Bronchial epithelial cell (primary cell): ENCODE results near the gene ZP4. TPM values are rescaled to one million over a fixed set of nuclear protein-coding genes. Genes with fewer than 3 reads are reported as not detected.

Experiments
- DNase-seq: peaks from one replicate; pipeline ENCODE4 v3.0.0-alpha.2; 2010; ENCODE audit warnings: low read depth
- FAIRE-seq: peaks from 2 replicates; lab custom pipeline; 2011; peaks lifted over from hg19 to GRCh38; lab: Jason Lieb, UNC
- H3K27me3 ChIP-seq: 2 replicates; pipeline ENCODE4 v1.5.1; 2011; ENCODE audit warnings: low read length; ENCODE audit not compliant: control insufficient read depth, insufficient read depth
- H3K36me3 ChIP-seq: 2 replicates; pipeline ENCODE4 v1.5.1; 2011; ENCODE audit warnings: low read length; ENCODE audit not compliant: control insufficient read depth, insufficient read depth
- H3K4me3 ChIP-seq: 2 replicates; pipeline ENCODE4 v1.5.1; 2011; ENCODE audit warnings: mild to moderate bottlenecking, low read depth, low read length, control low read depth
- total RNA-seq: library from RNA; depleted of rRNA; stranded (reverse); fragments of >200 nt; gene quantifications from 2 replicates; pipeline ENCODE4 v1.2.1, GENCODE V29; 2014
- TF ChIP-seq, protein P1 (sequence below): IDR thresholded peaks from 2 replicates; pipeline ENCODE4 v1.5.1; 2011; ENCODE audit warnings: mild to moderate bottlenecking, moderate library complexity, low read length, control low read depth, inconsistent platforms; ENCODE audit not compliant: insufficient read depth, severe bottlenecking

ZP4 gene
- total RNA-seq, 1 donor from 2014 or later: not detected

GRCh38 chr1:237902960-237903743 lies 12.4 kb upstream of the ZP4 start:
- no peaks in the 10 kb centered on the region for H3K36me3 ChIP-seq

DNA sequence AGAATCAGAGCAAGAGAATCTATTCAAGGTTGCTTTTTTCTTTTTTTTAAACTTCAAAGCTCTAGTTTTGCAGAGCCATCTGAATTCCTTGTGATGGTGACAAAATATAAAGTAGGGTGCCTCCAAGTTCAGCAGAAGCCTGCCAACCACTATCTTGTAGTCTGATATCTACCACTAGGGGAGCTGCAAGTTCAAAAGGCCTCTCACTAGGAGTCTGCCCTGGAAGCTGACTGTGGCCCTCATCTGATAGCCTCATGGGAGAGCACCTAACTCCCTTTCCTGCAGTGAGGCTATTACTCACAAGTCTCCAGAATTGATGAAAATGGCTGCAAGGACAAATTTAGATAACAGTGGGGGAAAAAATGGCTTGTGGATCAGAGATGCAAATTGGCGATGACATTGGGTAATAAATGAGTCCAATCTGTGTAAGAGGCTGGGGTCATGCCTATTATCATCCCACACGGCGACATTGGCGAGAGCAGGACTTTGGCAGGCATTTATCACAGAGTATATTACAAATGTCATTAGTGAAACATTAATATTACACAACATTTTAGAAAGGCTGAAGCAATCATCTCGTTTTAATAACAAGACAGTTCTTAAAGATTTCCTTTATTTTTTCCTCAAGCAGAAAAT lies 10.7 kb upstream of the ZP4 start:
- Histone ChIP-seq H3K36me3 (no peaks in the 10 kb centered on the region), H3K27me3 (peaks cover 1% of the 10 kb centered on the region), H3K4me3 (no peak overlapping the region)
- TF ChIP-seq, protein P1, sequence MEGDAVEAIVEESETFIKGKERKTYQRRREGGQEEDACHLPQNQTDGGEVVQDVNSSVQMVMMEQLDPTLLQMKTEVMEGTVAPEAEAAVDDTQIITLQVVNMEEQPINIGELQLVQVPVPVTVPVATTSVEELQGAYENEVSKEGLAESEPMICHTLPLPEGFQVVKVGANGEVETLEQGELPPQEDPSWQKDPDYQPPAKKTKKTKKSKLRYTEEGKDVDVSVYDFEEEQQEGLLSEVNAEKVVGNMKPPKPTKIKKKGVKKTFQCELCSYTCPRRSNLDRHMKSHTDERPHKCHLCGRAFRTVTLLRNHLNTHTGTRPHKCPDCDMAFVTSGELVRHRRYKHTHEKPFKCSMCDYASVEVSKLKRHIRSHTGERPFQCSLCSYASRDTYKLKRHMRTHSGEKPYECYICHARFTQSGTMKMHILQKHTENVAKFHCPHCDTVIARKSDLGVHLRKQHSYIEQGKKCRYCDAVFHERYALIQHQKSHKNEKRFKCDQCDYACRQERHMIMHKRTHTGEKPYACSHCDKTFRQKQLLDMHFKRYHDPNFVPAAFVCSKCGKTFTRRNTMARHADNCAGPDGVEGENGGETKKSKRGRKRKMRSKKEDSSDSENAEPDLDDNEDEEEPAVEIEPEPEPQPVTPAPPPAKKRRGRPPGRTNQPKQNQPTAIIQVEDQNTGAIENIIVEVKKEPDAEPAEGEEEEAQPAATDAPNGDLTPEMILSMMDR: peak; percentile 76
- FAIRE-seq: no peak
- peak; percentile 63 for DNase-seq

More at GRCh38 chr1:237902960-237903743, 12.4 kb upstream of the ZP4 start:
- no peak for FAIRE-seq
- Histone ChIP-seq H3K4me3 (no peak overlapping the region), H3K27me3 (no peaks in the 10 kb centered on the region)
- TF ChIP-seq, protein P1: no peak
- no peak for DNase-seq

DNA sequence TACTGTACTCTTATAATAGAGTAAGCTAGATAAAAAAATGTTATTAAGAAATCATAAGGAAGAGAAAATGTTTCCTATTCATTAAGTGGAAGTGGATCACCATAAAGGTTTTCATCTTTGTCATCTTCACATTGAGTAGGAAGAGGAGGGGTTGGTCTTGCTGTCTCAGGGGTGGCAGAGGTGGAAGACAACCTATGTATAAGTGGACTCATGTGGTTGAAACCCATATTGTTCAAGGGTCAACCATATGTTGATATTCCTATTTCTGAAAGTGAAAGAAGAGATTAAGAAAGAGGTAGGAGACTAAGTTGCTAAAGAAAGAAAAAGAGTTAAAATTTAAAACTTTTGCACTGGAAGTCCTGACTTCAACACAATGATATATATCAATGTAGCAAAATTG lies 4.9 kb upstream of the ZP4 start:
- H3K4me3 ChIP-seq: no peak overlapping the region
- peaks cover 1% of the 10 kb centered on the region for H3K27me3 ChIP-seq
- TF ChIP-seq, protein P1: no peak
- FAIRE-seq (no peak), DNase-seq (no peak)
- H3K36me3 ChIP-seq: no peaks in the 10 kb centered on the region

DNA sequence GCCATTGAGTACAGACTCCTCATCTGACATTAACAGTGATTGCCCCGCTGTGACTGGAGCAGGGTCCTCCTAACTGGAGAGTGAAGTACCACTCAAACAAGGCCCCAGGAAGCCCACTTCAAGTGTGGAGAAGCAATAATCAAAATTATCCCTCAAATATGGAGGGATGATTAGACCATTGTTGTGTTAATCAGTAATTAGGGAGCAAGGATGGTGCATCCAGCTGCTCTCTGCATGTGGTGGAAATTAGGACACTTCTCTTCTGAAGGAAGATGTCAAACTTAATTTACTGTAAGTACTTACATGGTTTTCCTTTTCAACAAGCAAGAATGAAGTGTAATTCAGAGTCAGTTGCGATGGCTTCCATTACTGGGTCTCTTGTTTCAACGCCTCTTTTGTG lies 3.4 kb upstream of the ZP4 start:
- no peaks in the 10 kb centered on the region for H3K36me3 ChIP-seq
- DNase-seq (no peak), FAIRE-seq (no peak)
- H3K27me3 ChIP-seq: peaks cover 1% of the 10 kb centered on the region
- H3K4me3 ChIP-seq: no peak overlapping the region
- TF ChIP-seq, protein P1: no peak

DNA sequence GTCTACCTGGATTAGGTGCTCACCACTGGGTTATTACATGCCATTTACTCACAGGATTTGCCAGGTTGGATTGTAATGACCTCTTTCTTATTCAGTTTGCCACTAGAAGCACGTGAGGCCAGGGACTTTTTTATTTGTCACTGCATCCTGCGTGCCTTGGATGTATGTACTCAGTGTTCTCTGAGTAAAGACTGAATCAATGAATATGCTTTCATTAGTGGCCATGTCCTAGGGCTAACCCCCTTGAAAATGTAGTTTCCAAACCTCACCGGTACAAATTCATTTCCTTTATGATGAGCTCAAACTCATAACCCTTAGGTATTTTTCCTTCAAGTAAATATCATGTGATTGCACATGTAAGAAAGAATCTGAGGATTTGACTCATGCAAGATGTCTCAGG lies 1.3 kb upstream of the ZP4 start:
- Histone ChIP-seq H3K27me3 (no peaks in the 10 kb centered on the region), H3K4me3 (no peak overlapping the region), H3K36me3 (no peaks in the 10 kb centered on the region)
- TF ChIP-seq, protein P1: no peak
- DNase-seq (peak; percentile 80), FAIRE-seq (no peak)
